HEK293 (cell line): ENCODE data around the gene UMAD1.

ENCODE experiments used
- CTCF ChIA-PET: fragments of 350-600 bp; formaldehyde crosslinking; extraction: SDS; loops from one replicate; lab custom pipeline; 2021; ENCODE audit warnings: antibody characterized with exemption; lab: Yijun Ruan, JAX
- POLR2A ChIA-PET: fragments of 300-600 bp; formaldehyde crosslinking; extraction: SDS; loops from one replicate; lab custom pipeline; 2020; ENCODE audit warnings: antibody characterized with exemption, inconsistent platforms; lab: Yijun Ruan, JAX
- H3K27ac ChIP-seq: fragments of 200-500 bp; sonication (Bioruptor generic); 2 replicates; pipeline ENCODE4 v1.5.1; 2014; ENCODE audit warnings: low read depth, low read length, control low read depth, inconsistent platforms; ENCODE audit errors: extremely low read depth
- H3K36me3 ChIP-seq, 2 experiments: fragments of 200-500 bp in 1 of 2; sonication (Bioruptor generic) in 1 of 2; 1 replicate in 1 of 2; 2 replicates in 1 of 2; pipeline ENCODE4 v1.5.1; 2014 to 2017; ENCODE audit warnings: inconsistent platforms in 2 of 2, low read length in 2 of 2; ENCODE audit not compliant: control insufficient read depth in 2 of 2, insufficient read depth in 1 of 2
- H3K4me1 ChIP-seq: fragments of 200-500 bp; sonication (Bioruptor generic); 2 replicates; pipeline ENCODE4 v1.5.1; 2014; ENCODE audit warnings: mild to moderate bottlenecking, low read length, inconsistent platforms; ENCODE audit not compliant: control insufficient read depth, insufficient read depth
- H3K4me3 ChIP-seq: 2 replicates; pipeline ENCODE4 v1.5.1; 2011; ENCODE audit warnings: low read depth, mild to moderate bottlenecking, control low read depth, low read length, moderate library complexity
- H3K9me3 ChIP-seq: fragments of 200-500 bp; sonication (Bioruptor generic); 2 replicates; pipeline ENCODE4 v1.5.1; 2014; ENCODE audit warnings: low read depth, low read length, inconsistent platforms; ENCODE audit not compliant: control insufficient read depth, insufficient read depth
- BCL6B ChIP-seq: fragments of 450-650 bp; formaldehyde crosslinking; IDR thresholded peaks from 2 replicates; pipeline ENCODE4 v1.5.1; 2017; ENCODE audit warnings: missing biosample characterization, missing genetic modification characterization
- EGR2 ChIP-seq: fragments of 450-650 bp; formaldehyde crosslinking; IDR thresholded peaks from 2 replicates; pipeline ENCODE4 v1.5.1; 2016; ENCODE audit warnings: low read depth, missing biosample characterization, missing genetic modification characterization
- INSM2 ChIP-seq: fragments of 450-650 bp; formaldehyde crosslinking; IDR thresholded peaks from 2 replicates; pipeline ENCODE4 v1.5.1; 2016; ENCODE audit warnings: missing biosample characterization, missing genetic modification characterization
- KLF1 ChIP-seq: fragments of 450-650 bp; formaldehyde crosslinking; IDR thresholded peaks from 2 replicates; pipeline ENCODE4 v1.5.1; 2016; ENCODE audit warnings: missing biosample characterization, missing genetic modification characterization
- KLF17 ChIP-seq: fragments of 450-650 bp; formaldehyde crosslinking; IDR thresholded peaks from 2 replicates; pipeline ENCODE4 v1.5.1; 2016; ENCODE audit warnings: missing biosample characterization, missing genetic modification characterization
- OSR2 ChIP-seq: fragments of 450-650 bp; formaldehyde crosslinking; IDR thresholded peaks from 2 replicates; pipeline ENCODE4 v1.5.1; 2016; ENCODE audit warnings: missing biosample characterization, missing genetic modification characterization
- PRDM10 ChIP-seq: fragments of 450-650 bp; formaldehyde crosslinking; IDR thresholded peaks from 2 replicates; pipeline ENCODE4 v1.5.1; 2016; ENCODE audit warnings: missing biosample characterization, missing genetic modification characterization
- SCRT1 ChIP-seq: fragments of 450-650 bp; formaldehyde crosslinking; IDR thresholded peaks from 2 replicates; pipeline ENCODE4 v1.5.1; 2016; ENCODE audit warnings: missing biosample characterization, missing genetic modification characterization, borderline replicate concordance
- ZNF132 ChIP-seq: fragments of 450-650 bp; formaldehyde crosslinking; IDR thresholded peaks from 2 replicates; pipeline ENCODE4 v1.5.1; 2017; ENCODE audit warnings: missing biosample characterization, missing genetic modification characterization, borderline replicate concordance
- ZNF324 ChIP-seq: fragments of 450-650 bp; formaldehyde crosslinking; IDR thresholded peaks from 2 replicates; pipeline ENCODE4 v1.5.1; 2016; ENCODE audit warnings: missing biosample characterization, missing genetic modification characterization
- ZNF501 ChIP-seq: fragments of 450-650 bp; formaldehyde crosslinking; IDR thresholded peaks from 2 replicates; pipeline ENCODE4 v1.5.1; 2016; ENCODE audit warnings: missing biosample characterization, missing genetic modification characterization
- ZNF529 ChIP-seq: fragments of 450-650 bp; formaldehyde crosslinking; IDR thresholded peaks from 2 replicates; pipeline ENCODE4 v1.5.1; 2017; ENCODE audit warnings: missing genetic modification characterization, missing biosample characterization; ENCODE audit not compliant: insufficient replicate concordance
- ZNF654 ChIP-seq: fragments of 450-650 bp; formaldehyde crosslinking; IDR thresholded peaks from 2 replicates; pipeline ENCODE4 v1.5.1; 2016; ENCODE audit warnings: low read depth, missing biosample characterization, missing genetic modification characterization
- ZNF677 ChIP-seq: fragments of 450-650 bp; IDR thresholded peaks from 2 replicates; pipeline ENCODE4 v1.5.0; 2018; ENCODE audit warnings: missing biosample characterization, mild to moderate bottlenecking, missing genetic modification characterization, moderate library complexity
- ZNF791 ChIP-seq: fragments of 450-650 bp; formaldehyde crosslinking; IDR thresholded peaks from 2 replicates; pipeline ENCODE4 v1.5.1; 2016; ENCODE audit warnings: missing biosample characterization, missing genetic modification characterization

Gene UMAD1

GRCh38 chr7:7791523-7791922, 151.0 kb downstream of the UMAD1 start:
- H3K4me3 ChIP-seq, result no peak overlapping the region
- H3K4me1 ChIP-seq, result no peaks in the 10 kb centered on the region
- H3K27ac ChIP-seq, result no peak overlapping the region
- H3K36me3 ChIP-seq, result no peaks in the 10 kb centered on the region
- POLR2A ChIA-PET, result no interaction called here
- CTCF ChIA-PET, result interaction anchor here (0.7 kb wide), 2 partner anchors 19 to 147 kb away, joined by 3 to 4 read pairs; no protein-coding TSS in a partner anchor
- TF ChIP-seq PRDM10, result no peak
- TF ChIP-seq ZNF529 (tag by site-specific recombination), result no peak
- no peak for TF ChIP-seq INSM2
- TF ChIP-seq ZNF132 (tag by site-specific recombination), result no peak
- TF ChIP-seq ZNF501, result no peak
- no peak for TF ChIP-seq ZNF791 (tag by site-specific recombination)
- no peak for TF ChIP-seq EGR2 (tag by site-specific recombination)
- no peak for TF ChIP-seq ZNF654 (tag by site-specific recombination)
- no peak for TF ChIP-seq ZNF324 (tag by site-specific recombination)
- TF ChIP-seq BCL6B (tag by site-specific recombination), result no peak
- no peaks in the 10 kb centered on the region for H3K9me3 ChIP-seq

- Histone ChIP-seq H3K27ac (no peak overlapping the region), H3K4me1 (no peaks in the 10 kb centered on the region), H3K4me3 (no peak overlapping the region), H3K36me3 (no peaks in the 10 kb centered on the region), H3K9me3 (no peaks in the 10 kb centered on the region)
- ChIA-PET POLR2A (no interaction called here), CTCF (interaction anchor here (0.7 kb wide), 1 partner anchor 147 kb away, joined by 3 read pairs; no protein-coding TSS in a partner anchor)
- no peak for TF ChIP-seq SCRT1 (tag by site-specific recombination)
- no peak for TF ChIP-seq OSR2
- TF ChIP-seq ZNF677, result no peak
- no peak for TF ChIP-seq KLF17 (tag by site-specific recombination)
- TF ChIP-seq ZNF132 (tag by site-specific recombination), result no peak
- no peak for TF ChIP-seq KLF1 (tag by site-specific recombination)
Observed at GRCh38 chr7:7792056-7792455, 151.5 kb downstream of the UMAD1 start.
